Endometrium (tissue), 2 donors: ENCODE data around the gene SRC.
"Not testable (repeated sequence)": the region's sequence is repeated elsewhere in the genome, so short reads cannot be mapped to it uniquely, and the experiment has no call there.

Experiments
- FAIRE-seq: peaks from 2 replicates; lab custom pipeline; 2012; peaks lifted over from hg19 to GRCh38; lab: Jason Lieb, UNC
- donor health status: control.
- donor health status: control.

Gene SRC

DNA sequence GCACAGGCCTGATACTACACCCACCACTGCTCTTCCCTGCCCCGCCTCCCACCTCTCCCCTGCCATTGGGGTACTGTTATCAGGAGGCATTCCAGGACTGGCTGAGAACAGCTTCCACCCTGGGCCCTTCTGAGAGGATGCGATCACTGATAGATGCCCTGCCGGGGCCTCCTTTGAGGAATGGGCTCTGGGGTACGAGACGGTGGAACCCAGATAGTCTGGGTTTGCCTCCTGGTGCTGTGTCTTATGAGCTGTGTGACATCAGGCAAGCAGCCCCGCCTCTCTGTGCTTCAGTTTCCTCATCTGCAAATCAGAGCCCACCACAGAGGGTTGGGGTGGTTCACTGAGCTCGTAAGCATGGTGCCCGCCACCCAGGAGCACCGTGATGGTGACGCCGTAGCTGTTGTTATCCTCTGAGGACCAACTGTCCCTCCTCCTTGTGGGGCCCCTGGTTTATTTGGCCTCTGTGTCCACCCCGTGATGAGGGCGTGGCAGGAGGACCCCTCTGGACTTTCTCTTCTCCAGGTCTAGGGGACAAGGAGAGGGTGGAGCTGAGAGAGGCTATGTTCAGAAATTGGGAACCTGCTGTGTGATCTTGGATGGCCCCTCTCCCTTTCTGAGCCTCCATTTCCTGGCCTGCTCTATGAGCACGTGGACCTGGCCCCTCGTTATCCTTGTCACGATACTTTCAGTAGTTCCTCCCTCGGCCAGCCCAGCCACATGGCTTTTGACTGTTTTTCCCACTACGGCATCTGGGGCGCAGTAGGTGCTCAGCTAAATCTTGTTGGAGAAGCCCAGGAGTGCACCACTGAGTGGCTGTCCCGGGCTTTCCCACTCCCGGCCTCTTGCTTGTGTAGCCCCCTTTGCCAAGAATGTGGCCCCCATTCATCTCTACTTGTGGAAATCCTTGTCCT, 18.3 kb downstream of the SRC start:
- no peak for FAIRE-seq

DNA sequence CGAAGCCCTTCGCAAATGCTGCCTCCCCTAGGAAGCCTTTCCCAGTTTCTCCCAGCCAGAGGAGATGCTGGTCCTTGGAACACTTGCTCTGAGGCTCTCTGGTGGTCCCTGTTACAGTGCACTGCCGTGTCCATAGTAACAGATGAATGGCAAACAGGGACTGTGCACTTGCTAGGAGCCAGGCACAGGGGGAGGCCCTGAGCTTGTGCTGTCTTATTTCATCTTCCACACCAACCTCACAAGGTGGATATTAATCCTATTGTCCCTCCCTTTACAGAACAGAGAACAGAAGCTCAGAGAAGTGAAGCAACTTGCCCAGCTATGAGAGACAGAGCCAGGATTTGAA, 19.0 kb downstream of the SRC start:
- FAIRE-seq: no peak

DNA sequence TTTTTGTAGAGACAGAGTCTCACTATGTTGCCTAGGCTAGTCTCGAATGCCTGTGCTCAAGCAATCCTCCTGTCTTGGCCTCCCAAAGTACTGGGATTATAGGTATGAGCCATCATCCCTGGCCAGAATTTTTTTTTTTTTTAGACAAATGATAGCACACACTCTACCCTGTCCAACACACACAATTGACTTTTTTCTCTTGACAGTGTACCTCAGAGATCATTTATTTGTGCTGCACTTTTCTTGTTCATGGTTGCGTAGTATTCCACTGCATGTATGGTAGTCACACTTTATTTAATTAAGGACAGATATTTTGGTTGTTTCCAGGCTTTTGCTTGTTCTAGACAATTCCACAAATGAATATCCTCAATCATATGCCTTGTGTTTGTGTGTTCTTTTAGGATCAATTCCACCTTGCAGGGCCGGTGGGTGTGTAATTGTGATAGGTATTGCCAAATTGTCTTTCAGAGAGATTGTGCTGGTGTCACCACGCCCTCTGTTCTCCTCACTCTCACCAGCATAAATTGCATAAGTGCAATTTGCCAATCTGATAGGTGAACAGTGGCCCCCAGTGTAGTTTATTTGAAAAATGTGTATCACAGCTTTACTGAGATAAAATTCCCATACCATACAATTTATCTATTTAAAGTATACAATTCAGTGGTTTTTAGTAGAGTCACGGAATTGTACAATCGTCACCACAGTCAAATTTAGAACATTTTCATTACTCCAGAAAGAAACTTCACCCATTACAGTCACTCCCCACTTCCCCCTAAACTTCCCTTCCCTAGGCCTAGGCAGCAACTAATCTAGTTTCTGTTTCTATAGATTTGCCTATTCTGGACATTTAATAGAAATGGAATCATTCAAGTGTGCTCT, 20.1 kb downstream of the SRC start:
- FAIRE-seq: no peak

DNA sequence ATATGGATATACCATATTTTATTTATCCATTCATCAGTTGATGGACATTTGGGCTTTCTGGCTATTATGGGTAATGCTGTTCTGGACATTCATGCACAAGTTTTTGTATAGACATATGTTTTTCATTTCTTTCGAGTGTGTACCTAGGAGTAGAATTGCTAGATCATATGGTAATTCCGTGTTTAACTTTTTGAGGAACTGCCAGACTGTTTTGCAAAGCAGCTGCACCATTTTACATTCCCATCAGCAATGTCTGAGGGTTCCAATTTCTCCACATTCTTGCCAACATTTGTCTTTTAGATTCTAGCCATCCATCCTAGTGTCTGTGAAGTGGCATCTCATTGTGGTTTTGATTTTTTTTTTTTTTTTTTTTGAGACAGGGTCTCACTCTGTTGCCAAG, 20.8 kb downstream of the SRC start:
- no peak for FAIRE-seq

DNA sequence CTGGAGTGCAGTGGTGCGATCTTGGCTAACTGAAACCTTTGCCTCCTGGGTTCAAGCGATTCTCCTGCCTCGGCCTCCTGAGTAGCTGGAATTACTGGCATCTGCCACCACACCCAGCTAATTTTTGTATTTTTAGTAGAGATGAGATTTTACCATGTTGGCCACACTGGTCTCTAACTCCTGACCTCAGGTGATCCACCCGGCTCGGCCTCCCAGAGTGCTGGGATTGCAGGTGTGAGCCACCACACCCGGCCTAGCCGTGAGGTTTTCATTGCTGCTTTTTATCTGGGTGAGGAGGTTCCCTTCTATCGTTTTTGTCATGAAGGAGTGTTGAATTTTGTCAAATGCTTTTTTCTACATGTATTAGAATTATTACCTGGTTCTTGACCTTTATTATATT, 23.9 kb downstream of the SRC start:
- no peak for FAIRE-seq

DNA sequence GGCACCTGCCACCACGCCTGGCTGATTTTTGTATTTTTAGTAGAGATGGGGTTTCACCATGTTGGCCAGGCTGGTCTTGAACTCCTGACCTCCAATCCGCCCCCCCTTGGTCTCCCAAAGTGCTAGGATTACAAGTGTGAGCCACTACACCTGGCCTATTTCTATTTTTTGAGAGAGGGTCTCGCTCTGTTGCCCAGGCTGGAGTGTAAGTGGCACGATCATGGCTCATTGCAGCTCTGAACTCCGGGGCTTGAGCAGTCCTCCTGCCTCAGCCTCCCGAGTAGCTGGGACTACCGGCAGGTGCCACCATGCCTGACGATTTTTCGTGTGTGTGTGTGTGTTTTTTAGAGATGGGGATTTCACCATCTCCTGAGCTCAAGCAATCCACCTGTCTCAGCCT, 25.9 kb downstream of the SRC start:
- FAIRE-seq: not testable (repeated sequence)

DNA sequence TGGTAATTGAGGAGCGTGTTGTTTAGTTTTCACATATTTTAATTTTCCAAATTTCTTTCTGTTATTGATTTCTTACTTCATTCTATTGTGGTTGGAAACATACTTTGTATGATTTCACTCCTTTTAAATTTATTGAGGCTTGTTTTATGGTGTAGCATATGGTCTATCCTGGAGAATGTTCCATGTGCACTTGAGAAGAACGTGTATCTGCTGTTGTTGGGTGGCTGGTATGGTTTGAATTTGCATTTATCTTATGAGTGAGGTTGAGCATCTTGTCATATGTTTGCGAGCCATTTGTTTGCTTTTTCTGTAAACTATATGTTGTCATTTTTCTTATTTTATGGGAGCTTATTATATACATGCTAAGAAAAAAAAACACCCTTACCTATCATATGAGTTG, 26.5 kb downstream of the SRC start:
- no peak for FAIRE-seq

DNA sequence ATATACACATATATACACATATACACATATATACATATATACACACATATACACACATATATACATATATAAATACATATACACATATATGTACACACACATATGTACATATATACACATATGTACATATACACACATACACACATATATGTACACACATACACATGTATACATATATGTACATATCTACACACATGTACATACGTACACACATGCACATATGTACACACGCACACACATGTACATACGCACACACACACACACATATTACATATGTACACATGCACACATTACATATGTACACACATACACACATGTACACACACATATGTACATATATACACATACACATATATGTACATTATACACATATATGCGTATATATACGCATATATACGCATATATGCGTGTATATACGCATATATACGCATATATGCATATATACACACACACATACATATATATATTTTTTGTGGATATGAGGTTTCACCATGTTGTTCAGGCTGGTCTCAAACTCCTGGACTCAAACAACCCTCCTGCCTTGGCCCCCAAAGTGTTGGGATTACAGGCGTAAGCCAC, 27.2 kb downstream of the SRC start:
- FAIRE-seq: no peak

DNA sequence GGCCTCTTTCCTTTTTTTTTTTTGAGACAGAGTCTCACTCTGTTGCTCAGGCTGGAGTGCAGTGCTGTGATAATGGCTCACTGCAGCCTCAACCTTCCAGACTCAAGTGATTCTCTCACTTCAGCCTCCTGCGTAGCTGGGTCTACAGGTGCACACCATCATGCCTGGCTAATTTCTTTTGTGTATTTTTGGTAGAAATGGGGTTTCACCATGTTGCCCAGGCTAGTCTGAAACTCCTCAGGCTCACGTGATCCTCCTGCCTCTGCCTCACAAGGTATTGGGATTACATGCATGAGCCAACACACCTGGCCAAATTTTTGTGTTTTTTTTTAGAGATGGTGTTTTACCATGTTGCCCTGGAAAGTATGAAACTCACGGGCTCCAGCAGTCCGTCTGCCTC, 29.3 kb downstream of the SRC start:
- FAIRE-seq: no peak

DNA sequence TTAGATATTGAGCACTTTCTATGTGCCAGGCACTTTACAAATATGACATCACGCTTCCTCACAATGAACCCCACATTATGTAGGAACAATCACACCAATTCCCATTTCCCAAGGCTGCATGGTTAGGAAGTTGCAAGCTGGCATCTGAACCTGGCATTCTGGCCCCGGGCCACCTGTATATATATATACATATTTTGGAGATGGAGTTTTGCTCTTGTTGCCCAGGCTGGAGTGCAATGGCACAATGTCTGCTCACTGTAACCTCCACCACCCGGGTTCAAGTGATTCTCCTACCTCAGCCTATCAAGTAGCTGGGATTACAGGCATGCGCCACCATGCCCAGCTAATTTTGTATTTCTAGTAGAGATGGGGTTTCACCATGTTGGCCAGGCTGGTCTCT, 30.4 kb downstream of the SRC start:
- no peak for FAIRE-seq

DNA sequence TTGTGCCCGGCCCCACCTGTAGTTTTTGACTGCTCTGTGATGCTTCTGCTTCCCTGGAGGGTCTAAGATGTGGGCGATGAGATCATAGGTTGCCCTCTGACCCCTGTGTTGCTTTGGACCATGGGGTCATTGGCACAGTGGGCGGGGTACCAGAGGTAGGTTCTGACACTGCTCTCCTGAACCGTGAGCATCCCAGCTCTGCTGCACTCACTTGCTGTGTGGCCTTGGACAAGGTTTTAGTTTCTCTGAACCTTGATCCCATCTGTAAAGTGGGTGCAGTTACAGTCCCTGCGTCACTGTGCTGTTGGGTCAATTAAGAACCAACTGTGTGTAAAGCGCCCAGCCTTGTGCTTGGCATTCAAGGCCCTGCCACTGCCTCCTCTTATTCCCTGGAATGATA, 30.9 kb downstream of the SRC start:
- no peak for FAIRE-seq

DNA sequence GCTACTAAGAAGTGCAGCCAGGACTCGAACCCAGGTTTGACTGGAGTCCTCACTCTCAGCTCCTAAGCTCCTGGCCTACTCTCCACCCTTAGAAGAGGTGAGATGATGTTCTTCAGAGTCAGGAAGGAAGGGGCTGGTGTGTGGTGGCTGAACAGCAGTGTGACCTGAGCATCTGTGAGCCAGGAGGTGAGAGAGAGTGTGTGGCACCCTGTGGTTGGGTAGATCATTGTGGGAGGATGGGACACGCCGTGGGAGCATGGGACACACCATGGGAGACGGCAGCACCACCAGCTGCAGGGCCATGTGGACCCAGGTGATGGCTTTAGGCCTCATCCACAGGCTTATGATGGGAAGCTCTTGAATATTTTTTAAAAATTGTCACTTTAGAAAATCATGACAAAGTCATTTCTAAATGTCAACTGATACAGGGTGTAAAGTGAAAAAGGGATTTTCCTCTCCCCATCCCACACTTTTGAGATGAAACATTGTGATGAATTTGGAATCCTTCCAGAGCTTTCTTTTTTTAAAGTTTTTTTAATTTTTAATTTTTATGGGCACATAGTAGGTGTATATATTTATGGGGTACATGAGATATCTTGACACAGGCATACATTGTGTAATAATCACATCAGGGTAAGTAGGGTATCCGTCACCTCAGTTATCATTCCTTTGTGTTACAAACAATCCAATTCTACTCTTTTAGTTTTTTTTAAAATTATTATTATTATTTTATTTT, 31.6 kb downstream of the SRC start:
- FAIRE-seq: no peak

DNA sequence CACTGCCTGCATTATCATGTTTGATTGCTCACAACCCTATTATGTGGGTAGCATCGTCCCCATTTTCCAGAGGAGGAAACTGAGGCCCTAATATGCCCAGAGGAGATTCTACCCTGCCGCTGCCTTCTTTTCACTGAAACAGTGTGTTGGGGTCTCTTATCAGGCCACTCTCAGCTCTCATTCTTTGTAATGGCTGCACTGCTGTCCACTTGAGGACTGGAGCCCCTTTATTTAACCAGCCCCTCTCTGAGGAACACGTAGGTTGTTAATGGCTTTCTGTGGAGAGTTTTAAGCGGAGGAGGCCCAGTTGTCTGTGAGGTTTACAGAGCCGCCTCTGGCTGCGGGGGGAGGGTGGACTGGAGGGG, 32.5 kb downstream of the SRC start:
- FAIRE-seq: no peak

DNA sequence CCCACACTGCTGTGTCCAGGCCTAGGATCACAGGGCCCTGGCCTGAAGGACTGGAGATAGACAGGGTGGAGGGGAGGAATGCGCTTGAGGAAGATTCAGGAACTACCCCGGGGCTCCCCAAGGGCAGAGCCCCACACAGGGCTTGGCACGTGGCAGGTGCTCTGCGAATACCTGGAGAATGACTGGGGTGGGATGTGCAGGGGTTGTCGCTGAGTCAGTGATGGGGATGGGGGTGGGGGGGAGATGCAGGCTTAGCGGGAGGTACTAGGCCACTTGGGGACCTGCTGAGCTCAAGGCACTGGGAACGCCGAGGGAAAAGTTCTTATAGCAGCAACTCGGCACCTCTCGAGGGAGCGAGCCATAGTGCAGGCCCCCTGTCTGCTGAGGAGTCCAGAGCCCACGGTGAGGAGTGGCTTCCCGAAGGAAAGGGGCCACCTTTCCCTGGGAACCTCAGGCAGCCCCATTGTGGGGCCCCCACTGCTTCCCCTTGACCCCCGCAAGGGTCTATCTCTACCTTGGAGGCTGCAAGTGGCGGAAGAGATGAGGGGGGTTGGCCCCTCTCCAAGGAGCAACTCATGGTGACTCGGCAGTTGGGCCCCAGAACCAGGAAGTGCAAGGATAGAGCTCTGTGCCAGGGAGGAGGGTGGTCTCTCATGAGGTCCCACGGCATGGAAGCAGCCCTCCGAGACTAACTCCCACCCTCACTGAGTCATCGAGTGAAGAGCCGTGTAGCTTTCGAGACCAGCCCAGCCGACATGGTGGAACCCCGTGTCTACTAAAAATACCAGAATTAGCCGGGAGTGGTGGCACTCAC, 33.1 kb downstream of the SRC start:
- FAIRE-seq: no peak

DNA sequence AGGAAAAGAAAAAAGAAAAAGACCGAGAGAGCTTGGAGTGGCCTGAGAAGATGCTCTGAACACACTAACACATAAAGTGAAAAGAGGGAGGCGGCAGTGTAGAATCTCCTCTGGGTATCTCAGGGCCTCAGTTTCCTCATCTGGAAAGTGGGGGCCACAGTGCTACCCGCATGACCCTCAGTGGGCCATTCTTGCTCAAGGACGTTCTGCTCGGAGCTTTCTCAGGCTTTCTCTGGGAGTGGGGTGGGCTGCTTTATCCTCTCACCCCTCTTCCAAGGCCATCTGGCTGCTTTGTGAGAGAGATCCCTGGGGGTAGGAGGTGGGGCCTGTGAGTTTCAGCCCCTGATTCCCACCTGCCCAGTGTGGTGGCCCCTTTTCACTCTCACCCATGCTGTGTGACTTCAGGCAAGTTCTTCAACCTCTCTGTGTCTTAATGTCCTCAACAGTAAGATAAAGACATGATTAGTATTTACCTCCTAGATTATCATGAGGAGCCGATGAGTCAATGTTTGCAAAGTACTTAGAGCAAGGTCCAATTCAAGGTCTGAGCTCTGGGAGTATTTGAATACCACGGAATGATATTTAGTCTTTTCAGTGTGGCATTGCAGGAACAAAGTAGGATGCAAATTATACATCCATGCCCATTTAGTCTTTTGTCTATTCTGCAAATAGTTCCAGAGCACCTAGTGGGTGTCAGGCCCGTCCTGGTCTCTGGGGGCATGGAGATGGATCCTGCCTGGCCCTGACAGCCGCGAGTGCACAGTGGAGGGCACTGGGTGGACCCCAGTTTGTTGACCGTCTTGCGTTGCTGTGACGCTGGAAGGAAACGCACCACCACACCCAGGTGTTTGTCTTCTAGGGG, 34.3 kb downstream of the SRC start:
- no peak for FAIRE-seq

DNA sequence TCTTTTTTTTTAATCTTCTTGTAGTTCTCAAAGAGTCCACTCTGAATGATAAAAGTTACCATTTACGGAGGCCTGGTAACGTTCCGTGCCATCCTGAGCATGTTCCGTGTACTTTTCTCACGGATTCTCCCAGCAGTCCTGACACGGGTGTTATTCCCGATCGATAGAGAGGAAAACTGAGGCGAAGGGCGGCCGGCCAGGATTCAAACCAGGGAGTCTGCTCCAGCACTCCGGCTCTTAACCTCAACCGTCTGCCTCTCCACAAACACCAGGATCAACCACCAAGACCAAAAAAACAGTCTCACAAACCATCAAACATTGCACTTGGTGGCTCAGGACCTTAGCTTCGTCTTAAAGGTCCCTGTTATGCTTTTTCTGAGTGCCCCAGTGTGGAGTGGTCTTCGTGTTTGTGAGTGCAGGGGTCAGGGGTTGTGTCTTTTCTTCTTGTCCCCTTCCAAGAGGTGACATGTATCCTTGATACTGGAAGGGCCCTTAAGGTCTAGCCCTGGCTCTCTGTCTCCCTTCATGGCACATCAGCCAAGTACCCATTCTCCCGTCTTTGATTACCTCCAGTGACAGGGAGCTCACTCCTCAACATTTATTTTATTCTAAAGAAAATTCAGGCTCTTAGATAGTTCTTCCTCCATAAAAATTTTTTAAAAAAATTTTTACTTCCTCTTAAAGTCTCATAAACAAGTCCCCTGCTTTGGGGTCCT, 35.1 kb downstream of the SRC start:
- no peak for FAIRE-seq

DNA sequence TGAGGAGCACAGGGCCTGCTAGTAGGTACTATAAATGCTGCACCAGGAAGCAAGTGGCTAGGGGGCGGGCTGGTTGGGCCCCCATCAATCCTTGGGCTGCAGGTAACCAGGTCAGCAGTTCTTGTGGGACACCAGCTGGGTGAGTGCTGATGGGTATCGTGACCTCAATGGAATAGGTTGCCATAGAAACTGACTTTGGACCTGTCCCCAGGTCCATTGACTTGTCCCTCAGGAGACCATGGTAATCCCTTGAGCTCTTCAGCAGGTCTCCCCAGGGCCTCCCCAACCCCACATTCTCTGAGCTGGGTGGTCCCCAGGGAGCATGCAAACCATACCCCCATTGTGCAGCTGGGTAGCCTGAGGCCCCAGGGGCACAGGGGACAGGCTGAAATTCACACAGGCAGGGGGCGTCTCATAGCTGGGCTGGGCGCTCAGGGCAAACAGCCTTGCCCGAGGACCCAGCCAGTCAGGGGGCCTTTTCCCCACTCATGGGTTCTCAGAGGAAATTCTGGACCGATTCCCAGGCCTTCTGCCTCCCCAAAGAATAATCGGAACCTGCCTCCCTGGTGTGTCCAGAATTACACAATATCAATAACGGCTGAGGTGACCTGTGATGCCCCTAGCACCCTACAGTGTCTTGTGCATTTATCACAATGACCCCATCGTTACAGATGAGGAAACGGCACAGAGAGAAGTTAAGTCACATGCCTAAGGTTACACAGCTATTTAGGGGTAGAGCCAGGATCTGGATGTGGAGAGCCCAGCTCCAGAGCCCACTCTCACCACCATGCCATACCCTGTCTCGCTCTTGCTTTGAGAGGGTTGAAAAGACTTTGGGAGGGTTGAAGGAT, 35.9 kb downstream of the SRC start:
- FAIRE-seq: no peak

DNA sequence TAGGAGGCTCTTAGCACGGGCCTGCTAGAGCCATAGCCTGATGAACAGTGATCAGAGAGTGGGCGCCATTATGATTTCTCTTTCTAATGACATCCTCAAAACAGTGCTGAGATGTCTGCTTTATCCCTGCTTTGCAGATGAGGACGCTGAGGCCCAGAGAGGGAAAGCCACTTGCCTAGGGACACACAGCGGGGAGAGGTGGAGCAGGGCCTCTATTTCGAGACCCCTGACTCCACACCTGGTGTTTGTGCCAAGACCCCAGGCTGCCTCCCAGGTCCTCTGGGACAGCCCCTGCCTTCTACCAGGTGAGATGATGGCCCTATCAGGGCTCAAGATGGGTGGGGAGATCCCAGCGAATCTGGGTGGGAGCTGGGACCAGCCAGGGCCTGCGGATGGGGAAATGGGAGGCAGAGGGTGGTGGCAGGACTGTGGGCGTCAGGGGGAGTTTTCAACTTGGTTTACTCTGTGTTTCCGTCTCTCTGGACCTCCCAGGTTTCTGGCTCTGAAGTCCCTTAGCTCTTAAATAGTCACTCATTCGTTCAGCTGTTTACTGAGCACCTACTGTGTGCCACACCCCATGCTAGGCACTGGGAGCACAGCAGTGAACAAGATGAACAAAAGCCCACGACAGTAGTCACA, 36.7 kb downstream of the SRC start:
- FAIRE-seq: no peak
